ENCODE data around the gene ELMO1.

Gene ELMO1

DNA sequence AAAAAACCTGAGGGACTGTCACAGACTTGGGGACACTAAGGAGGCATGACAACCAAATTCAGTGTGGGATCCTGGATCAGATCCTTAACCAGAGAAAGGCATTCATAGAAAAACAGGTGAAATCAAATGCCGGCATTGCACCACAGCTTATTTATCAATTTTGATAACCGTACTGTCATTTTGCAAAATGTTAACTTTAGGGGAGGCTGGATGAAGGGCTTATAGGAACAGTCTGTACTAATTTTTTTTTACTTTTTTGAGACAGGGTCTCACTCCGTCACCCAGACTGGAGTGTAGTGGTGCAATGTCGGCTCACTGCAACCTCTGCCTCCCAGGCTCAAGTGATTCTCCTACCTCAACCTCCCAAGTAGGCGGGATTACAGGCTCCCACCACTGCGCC lies 217.1 kb downstream of the ELMO1 start:
- no peak for DNase-seq (ENCODE audit: low read depth in 2 of 3, low spot score in 1 of 3)

DNA sequence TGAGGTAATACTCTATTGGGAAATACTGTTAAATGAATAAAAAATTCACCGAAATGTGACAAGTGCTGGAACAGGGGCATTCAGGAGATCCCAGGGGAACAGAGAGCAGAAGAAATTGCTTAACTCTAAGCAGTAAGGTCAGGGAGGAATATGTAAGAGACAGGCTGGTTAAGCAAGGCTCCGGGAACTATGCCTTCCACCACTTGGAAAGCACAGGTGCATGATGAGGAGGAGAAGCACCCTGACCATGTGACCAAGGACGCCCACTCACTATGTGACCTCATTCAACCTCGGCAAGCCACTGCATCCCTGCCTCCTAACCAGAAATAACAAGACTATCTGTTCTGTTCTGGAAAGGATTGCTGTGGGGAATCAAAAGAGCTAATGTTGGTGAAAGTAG lies 218.4 kb downstream of the ELMO1 start:
- no peak for DNase-seq (ENCODE audit: low read depth in 2 of 3, low spot score in 1 of 3)

DNA sequence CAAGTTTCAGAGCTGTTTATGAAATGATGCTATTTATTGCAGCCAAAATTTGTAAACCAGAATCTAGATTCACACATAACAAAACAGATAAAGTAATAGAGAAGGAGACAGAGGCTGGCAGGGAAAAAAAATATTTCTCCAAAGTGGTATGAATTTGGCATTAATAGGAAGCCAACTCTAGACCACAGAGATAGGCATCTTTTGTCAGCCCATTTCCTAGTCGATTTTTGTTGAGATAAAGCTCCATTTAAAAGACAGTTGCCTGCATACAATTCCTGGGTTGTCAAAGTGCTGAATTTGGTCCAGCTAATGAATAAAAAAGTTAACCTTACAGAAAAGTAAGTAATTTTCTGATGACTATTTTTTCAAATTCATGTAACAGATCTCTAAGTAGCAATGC lies 219.3 kb downstream of the ELMO1 start:
- DNase-seq (ENCODE audit: low read depth in 2 of 3, low spot score in 1 of 3): no peak

DNA sequence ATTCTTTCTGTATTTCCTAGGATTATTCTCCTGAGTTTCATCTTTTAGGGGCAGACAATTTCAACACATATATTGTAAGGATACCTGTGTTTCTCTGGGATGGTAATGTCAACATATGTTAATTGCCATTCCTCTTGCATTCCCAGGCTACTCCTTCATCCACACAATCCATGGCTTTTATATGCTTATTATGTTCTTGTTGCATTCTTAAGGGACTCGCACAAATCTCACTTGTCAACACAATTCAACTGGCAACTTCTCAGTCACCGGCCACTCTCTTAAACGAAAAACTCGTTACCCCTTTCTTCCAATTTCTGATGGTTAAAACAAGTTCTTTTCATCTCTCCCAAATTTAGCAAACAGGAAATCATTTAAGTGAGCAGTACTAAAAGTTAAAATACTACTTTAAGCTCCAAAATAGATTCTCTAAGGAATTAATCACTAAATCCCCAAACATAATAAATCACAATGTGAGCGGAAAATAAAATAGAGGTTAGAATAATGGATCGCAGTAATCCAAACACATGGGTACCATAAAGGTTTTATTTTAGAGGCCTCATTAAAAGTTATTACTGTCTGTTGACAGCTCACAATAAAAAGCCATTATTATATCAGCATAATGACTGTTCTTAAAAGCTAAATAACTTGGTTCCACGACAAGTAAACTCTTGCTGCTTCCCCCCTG lies 223.2 kb downstream of the ELMO1 start:
- no peak for DNase-seq (ENCODE audit: low read depth in 2 of 3, low spot score in 1 of 3)

DNA sequence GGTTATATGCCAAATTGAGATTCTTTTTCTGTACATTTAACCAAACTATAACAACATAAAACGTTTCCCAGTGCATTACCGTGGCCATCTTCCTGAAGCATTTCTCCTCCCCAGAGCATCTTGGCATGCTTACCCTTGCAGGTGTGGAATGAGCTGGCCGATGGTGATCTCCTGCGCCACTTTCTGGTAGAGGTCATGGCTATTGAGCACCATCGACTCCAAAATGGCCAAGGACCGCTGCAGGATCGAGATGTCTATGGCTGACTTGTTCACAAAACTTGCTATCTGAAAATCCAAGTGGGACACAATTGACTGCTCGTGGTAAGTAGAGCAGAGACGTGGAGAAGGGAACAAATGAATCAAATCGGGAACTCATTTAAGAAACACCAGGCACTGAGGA lies 223.9 kb downstream of the ELMO1 start:
- no peak for DNase-seq (ENCODE audit: low read depth in 2 of 3, low spot score in 1 of 3)

DNA sequence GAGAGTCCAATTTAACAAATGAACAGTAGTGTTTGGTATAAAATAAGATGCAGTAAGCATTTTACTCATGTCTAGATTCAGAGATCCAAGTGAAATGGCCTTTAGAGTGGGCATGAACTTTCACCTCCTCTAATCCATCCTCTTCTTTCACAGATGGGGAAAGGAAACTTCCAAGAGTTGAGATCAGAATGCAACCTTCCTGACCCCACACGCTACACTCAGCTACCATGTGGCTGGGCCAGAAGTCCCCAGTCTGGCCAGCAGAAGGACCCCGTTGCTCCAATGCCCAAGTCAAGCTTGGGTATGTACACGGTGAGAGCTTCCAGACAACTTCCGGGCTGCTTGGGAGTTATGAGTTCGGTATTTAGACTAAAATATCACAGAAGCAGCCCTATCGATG lies 228.0 kb downstream of the ELMO1 start:
- DNase-seq (ENCODE audit: low read depth in 2 of 3, low spot score in 1 of 3): no peak

DNA sequence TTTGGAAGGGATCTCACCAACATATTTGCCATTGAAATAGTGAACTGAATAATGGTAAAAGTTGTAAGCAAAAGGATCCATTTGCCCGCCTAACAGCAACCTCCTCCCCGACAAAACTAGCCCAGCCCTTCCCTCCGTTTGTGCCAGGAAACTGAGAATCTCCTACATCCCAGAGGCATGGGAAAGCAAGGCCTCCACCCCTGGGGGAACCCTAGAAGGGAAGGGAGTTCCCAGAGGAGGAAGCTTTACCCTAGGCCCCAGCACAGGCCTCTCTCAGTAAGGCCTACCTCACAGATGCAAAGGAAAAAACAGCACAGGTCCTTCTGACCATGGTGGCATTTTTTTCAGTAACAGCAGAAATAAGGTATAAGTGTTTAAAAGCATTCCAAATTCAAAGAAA lies 229.7 kb downstream of the ELMO1 start:
- no peak for DNase-seq (ENCODE audit: low read depth in 2 of 3, low spot score in 1 of 3)

DNA sequence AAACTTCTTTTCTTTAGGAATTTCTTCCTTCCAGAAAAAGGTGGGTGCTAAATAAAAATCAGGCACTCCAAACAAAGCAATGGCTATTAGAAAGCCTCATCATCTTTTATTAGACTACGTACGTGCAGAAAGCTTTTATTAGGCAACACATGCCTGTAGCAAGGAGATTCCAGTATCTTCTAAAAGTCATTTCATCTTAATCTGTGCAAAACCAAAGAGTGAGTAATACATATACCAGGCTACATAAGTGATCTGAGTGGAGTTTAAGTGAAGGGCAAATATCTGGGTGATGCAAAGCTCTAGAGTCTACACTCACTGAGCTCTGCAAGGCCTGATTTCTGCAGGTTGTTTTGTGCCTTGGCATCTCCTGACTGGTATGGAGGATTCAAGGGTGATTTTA lies 231.7 kb downstream of the ELMO1 start:
- no peak for DNase-seq (ENCODE audit: low read depth in 2 of 3, low spot score in 1 of 3)

DNA sequence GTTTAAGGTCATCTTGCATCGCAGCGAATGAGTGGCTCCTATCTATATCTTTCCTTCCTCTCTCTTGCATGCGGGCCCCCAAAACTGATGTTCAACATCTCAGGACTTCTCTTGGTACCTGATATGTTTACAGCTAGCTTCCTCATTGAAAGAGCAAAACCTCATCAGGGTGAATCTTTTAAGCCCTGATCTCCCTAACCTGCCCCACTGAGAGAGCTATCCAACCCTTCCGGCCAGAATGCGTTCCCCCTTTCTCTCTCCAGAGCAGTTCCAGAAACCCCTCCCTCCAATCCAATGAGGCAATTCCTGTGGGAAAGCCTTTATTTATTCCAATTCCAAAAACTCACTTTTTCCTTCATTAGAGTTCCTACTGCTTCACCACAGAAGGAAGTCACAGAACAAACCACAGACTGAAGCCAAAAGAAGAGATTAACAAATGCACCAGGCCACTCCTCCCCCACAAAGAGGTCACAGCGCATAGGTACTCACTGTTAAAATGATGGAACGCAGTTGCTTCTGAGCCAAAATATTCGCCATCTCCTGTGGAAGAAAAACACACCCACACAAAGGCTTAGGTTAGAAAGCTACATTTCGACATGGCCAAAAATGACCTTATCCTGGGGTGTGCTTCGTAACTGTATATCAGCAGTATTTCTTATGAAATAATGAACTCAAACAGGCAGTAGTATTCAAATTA lies 232.4 kb downstream of the ELMO1 start:
- no peak for DNase-seq (ENCODE audit: low read depth in 2 of 3, low spot score in 1 of 3)

DNA sequence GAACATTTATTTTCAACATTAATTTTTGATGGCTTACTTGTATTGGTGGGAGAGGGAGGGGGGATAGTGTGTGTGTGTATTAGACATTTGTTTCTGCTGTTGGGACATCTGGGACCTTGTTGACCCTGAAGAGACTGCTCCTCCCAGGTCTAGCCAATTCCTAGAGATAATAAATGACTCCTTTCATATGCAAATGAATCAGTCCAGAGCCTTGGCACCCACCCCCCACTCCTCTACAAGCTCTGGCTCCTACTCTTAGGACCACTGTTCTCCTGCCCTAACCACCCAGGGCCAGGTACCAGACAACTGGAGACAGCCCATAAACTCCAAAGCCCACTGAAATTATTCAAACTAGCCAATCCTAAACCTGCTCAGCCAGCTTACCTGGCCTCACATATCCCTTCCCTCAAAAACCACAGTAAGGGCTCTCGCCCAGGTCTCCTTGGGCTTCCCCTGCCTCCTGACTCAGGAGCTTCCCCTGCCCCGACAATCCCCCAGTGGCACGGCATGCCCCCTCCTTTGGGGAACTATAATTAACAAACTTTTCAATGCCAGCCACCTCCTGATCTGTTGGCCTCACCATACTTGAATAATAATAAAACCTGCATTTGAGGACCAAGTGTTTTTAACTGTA lies 233.3 kb downstream of the ELMO1 start:
- DNase-seq (ENCODE audit: low read depth in 2 of 3, low spot score in 1 of 3): no peak

DNA sequence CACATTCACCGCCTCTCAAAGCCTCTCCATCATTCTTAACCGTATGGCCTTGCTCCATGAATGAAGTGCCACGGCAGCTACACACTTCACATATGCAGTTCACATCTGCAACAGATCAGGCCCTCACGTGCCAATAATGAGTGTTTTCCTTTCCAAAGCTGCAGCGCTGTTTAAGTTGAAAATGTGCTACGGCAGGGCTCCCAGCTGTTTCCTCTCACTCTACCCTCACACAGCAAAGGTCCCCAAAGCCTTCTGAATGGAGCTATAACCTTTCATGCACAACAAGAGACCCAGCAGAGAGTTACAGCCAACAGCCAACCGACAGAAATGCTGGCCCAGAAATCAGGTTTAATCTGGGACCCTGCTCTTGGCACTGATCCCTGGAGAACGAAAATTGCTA lies 236.1 kb downstream of the ELMO1 start:
- DNase-seq (ENCODE audit: low read depth in 2 of 3, low spot score in 1 of 3): no peak

DNA sequence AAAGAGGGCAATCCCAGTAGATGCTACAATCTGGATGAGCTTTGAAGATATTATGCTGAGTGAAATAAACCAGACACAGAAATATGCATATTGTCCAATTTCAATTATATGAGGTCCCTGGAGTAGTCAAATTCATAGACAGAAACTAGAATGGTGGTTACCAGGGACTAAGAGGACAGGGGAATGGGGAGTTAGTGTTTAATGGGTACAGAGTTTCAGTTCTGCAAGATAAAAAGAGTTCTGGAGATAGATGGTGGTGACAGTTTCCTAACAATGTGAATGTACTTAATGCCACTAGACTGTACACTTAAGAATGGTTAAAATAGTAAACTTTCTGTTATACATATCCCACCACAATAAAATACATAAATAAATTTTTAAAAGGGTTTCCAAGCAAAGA lies 236.6 kb downstream of the ELMO1 start:
- no peak for DNase-seq (ENCODE audit: low read depth in 2 of 3, low spot score in 1 of 3)

DNA sequence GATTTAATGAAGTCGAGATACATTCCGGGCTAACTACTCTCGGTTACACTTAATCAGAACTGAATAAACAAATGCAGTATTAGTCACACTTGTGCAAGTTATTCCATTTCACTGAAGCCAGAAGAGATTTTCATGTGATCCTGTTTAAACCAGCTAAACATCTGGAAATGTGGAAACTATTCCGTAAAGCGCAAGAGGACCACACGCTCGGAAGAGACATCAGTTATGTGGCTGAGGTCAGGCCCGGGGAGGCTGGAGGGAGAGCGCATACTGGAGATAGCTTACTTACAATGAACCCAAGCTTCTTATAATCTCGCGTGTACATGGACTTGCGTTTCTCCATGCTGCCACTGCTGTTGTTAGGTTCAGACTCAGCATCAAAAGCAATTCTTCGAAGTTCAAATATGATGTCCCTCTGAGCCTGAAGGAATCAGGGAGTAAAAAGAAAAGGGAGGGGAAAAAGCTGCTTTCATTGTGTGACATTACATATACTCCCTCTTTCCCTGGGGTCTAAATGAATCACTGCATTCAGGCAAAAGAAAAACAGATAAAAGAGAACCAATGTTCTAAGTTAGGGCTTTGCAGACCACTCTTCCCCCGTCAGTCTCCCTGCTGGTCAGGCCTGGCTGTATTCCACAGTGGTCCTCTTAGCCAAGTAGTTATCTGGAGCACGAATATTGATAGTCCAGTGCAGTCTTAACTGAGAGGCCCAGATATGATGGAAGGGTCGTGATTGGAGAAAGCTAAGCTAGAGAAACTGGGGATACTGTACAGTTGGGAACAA lies 237.4 kb downstream of the ELMO1 start:
- no peak for DNase-seq (ENCODE audit: low read depth in 2 of 3, low spot score in 1 of 3)

DNA sequence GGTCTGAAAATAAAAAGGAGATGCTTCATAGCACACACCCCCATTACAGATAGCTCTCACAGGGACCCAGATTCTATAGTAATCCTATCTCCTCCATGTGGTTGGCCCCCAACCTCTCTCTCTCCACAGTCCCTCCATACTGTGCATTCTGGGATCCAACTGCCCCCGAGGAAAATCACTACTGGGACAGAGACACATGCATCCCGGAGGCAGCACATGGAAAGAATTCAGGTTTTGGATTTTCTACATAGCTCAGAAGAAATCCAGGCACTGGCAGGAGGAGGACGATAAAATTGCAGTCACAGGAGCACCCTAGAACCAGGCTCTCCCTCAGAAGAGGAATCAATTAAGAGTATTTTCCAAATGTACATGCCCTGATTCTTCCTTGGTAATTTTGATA lies 239.5 kb downstream of the ELMO1 start:
- no peak for DNase-seq (ENCODE audit: low read depth in 2 of 3, low spot score in 1 of 3)

DNA sequence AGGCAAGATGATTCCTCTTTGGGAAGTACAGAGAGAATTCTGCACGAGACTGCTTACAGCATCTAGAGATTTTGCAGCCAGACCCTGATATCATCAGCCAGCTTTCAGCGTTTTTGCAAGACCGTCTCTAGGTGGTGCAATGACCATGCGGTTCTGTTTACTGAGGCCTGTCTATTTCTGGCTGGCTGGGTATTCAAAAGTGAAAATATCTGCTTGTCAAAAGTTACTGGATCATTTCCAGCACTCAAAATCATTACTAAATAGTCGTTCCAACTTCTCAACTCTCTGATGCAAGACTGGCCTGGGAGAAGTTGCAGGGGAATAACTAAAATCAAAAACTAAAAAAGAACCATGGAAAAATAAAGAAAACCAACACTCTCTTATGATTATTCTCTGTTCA lies 240.1 kb downstream of the ELMO1 start:
- DNase-seq (ENCODE audit: low read depth in 2 of 3, low spot score in 1 of 3): peak in 1 of 3 donors; percentile 14

DNA sequence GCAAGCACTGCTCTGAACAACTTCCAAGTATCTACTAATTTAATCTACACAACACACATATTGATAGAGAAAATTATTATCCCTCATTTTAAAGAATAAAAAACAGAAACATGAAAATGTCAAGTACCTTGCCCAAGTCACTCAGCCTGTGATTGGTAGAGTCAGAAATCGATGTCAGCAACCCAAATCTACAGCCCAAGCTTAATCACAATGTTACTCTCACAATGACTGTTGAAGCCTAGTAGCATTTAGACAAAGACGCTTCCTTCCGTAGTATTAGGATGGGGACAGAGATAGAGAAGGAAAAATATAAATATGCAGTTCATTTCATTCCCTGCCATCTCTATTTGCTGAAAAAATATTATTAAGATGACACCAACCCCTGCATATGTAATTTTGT lies 242.5 kb downstream of the ELMO1 start:
- no peak for DNase-seq (ENCODE audit: low read depth in 2 of 3, low spot score in 1 of 3)

DNA sequence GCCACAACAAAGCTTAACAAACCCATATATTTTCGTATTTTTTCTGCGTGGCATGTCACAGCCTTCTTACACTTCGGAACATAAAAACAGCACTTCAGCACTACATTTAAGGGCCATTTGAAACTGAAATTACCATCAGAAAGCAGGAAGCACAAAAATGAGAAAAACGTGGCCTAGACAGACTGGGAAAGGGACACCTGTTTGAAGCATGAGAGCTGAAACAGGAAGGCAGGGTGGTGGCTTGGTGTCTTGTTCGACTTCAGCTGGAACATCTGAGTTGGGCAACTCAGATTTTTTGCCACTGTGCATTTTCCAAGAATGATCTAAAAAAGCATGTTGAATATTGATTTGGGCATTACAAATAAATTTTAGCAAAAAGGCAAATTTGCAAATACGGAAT lies 243.2 kb downstream of the ELMO1 start:
- no peak for DNase-seq (ENCODE audit: low read depth in 2 of 3, low spot score in 1 of 3)

DNA sequence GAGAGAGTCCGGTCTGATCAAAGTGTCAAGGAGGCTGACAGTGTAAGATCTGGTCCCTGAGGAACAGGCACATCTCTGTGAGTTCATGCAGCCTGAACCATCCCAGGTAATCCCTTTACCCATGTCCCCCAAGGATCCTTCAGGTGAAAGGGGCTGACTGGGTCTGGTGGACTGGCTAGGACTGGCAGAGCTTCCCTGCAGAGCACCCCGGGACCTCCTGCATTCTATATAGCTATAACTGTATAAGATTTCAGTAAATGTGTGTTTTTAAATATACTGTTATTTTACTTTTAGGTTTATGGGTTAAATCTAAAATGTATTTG lies 246.8 kb downstream of the ELMO1 start:
- DNase-seq (ENCODE audit: low read depth in 2 of 3, low spot score in 1 of 3): no peak

DNA sequence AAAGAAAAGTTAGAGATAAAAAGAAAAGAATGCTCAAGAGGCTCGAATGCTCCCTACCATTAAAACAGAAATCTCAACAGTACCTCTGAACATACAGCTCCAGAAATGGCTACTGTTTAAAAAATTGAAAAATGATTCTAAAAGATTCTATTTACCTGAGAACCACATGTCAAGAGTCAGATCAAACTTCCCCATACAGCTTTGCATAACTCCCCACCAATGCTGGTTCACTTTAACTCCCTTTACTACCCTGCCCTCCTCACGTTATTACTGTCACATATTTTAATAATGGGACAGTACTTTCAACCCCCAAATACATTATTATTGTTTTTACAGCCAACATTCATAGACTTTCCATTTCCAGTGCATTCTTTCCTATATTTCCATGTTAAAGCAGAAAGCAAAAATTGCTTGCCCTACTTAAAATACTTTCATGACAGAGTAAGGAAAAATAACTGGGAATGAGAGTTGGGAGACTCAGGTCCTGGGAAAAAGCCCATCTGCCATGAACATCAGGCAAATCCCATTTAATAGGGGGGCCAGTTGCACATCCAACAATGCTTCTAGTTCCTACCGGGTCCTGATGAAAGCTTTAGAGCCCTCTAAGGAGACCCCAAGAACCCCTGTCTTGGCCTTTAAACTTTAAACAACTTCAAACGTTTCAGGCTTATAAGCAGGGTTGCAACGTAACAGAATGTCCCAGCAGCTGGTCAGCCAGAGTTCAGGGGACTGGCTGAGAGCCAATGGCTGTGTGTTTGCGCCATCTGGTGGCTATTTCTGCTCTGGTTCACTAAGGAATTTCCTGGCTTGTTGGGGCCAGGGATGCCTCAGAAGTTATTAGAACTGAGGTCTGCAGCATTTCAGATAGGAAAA lies 247.4 kb downstream of the ELMO1 start:
- peak; percentile 7 to 55 (median 28) for DNase-seq (ENCODE audit: low read depth in 2 of 3, low spot score in 1 of 3)

DNA sequence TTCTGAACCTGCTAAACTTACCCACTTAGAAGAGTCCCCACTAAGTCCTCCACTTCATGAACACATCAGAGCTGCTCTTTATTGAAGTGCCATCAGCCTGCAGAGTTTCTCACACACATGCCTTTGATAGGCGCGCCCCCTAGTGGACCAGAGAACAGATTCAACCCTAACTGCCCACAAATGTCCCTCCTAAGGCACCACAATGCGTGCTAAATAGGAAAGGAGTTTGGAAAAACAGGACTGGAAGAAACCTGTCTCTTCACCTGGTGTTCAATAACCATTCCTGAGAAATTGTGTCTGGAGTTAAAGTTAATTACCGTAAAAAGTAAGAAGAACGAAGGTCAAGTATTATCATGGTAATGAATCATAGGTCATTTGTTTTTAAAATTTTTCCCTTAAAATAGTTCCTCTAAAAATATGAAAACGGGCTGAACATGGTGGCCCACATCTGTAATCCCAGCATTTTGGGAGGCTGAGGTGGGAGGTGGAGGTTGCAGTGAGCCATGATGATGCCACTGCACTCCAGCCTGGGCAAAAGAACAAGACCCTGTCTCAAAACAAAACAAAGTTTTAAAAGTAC lies 249.7 kb downstream of the ELMO1 start:
- peak; percentile 39 to 66 (median 64) for DNase-seq (ENCODE audit: low read depth in 2 of 3, low spot score in 1 of 3)
